Activated CD8-positive, alpha-beta memory T cell treated with anti-CD3 and anti-CD28 coated beads, Interleukin-2, amount 50 U/mL, for 24 hours (primary cell): ENCODE data around the gene SRPK1.

Experiments
- DNase-seq: peaks from one replicate; pipeline ENCODE4 v3.0.0-alpha.2; 2020; ENCODE audit errors: extremely low read depth

The SRPK1 gene

GRCh38 chr6:35817515-35817914, 103.4 kb downstream of the SRPK1 start:
- no peak for DNase-seq

- no peak for DNase-seq
Observed at GRCh38 chr6:35811699-35811995, 109.3 kb downstream of the SRPK1 start.

- no peak for DNase-seq
Observed at GRCh38 chr6:35810971-35811698, 109.8 kb downstream of the SRPK1 start.

- no peak for DNase-seq
Observed at GRCh38 chr6:35809809-35810208, 111.1 kb downstream of the SRPK1 start.

GRCh38 chr6:35808688-35809087, 112.2 kb downstream of the SRPK1 start:
- DNase-seq = no peak

- no peak for DNase-seq
Observed at GRCh38 chr6:35804996-35805736, 115.7 kb downstream of the SRPK1 start, which contains the start of gene LHFPL5. TSS of gene LHFPL5 (plus strand) at chr6:35805352. CDS start at chr6:35805671, 319 bp downstream.

- no peak for DNase-seq
Observed at GRCh38 chr6:35801148-35801547, 119.8 kb downstream of the SRPK1 start.

GRCh38 chr6:35798706-35799105, 122.2 kb downstream of the SRPK1 start:
- no peak for DNase-seq

- DNase-seq = no peak
Observed at GRCh38 chr6:35797837-35798526, 122.9 kb downstream of the SRPK1 start.

GRCh38 chr6:35796236-35796635, 124.7 kb downstream of the SRPK1 start:
- no peak for DNase-seq

GRCh38 chr6:35795453-35796071, 125.3 kb downstream of the SRPK1 start:
- no peak for DNase-seq

- no peak for DNase-seq
Observed at GRCh38 chr6:35794536-35795452, 126.1 kb downstream of the SRPK1 start.

- no peak for DNase-seq
Observed at GRCh38 chr6:35790683-35791082, 130.2 kb downstream of the SRPK1 start.

GRCh38 chr6:35788423-35788982, 132.4 kb downstream of the SRPK1 start:
- no peak for DNase-seq

GRCh38 chr6:35787266-35788218, 133.4 kb downstream of the SRPK1 start:
- no peak for DNase-seq

GRCh38 chr6:35786810-35787209, 134.1 kb downstream of the SRPK1 start:
- no peak for DNase-seq

GRCh38 chr6:35786272-35786671, 134.6 kb downstream of the SRPK1 start:
- no peak for DNase-seq

GRCh38 chr6:35784200-35784599, 136.7 kb downstream of the SRPK1 start:
- no peak for DNase-seq
